Caco-2 (cell line): ENCODE results near the gene CBX4. TPM values are rescaled to one million over a fixed set of nuclear protein-coding genes. Genes with fewer than 3 reads are reported as not detected.

Experiments
- BruUV-seq: library from RNA; stranded (reverse); fragments of 400-500 nt; replicated peaks from 2 replicates; lab custom pipeline; 2021; lab: Mats Ljungman, UMichigan
- CTCF ChIA-PET: fragments of 300-600 bp; sonication (Branson Sonifier 250); formaldehyde crosslinking; loops from one replicate; lab custom pipeline; 2022; ENCODE audit warnings: antibody characterized with exemption; lab: Charles Lee
- POLR2A ChIA-PET: fragments of 300-600 bp; sonication (Branson Sonifier 250); formaldehyde crosslinking; loops from one replicate; lab custom pipeline; 2022; ENCODE audit warnings: antibody characterized with exemption; lab: Charles Lee
- DNase-seq, 2 experiments: peaks; one replicate each; pipeline versions ENCODE4 v3.0.0 to v3.0.0-alpha.2; 2020 to 2022
- H3K27me3 ChIP-seq: replicated peaks from 2 replicates; pipeline ENCODE4 v1.6.0; 2011; ENCODE audit warnings: low read length; ENCODE audit not compliant: control insufficient read depth, insufficient read depth
- H3K36me3 ChIP-seq: 2 replicates; pipeline ENCODE4 v1.5.1; 2011; ENCODE audit warnings: low read length; ENCODE audit not compliant: control insufficient read depth, insufficient read depth
- H3K4me1 ChIP-seq: fragments of 250-450 bp; sonication (Bioruptor Pico); 2 replicates; pipeline ENCODE4 v1.5.1; 2020; ENCODE audit warnings: mild to moderate bottlenecking
- H3K4me3 ChIP-seq: 2 replicates; pipeline ENCODE4 v1.5.1; 2011; ENCODE audit warnings: low read depth, mild to moderate bottlenecking, control low read depth, low read length
- H3K9me3 ChIP-seq: fragments of 250-450 bp; sonication (Bioruptor Pico); 2 replicates; pipeline ENCODE4 v1.5.1; 2020; ENCODE audit warnings: mild to moderate bottlenecking, moderate library complexity
- H3K27ac Mint-ChIP-seq: one replicate; pipeline ENCODE4 v1.8.0; 2022; ENCODE audit warnings: mixed read lengths; ENCODE audit not compliant: unreplicated experiment
- H3K27me3 Mint-ChIP-seq: one replicate; pipeline ENCODE4 v1.8.0; 2022; ENCODE audit warnings: mixed read lengths; ENCODE audit not compliant: insufficient read depth, unreplicated experiment
- H3K36me3 Mint-ChIP-seq: one replicate; pipeline ENCODE4 v1.8.0; 2022; ENCODE audit warnings: mild to moderate bottlenecking, mixed read lengths; ENCODE audit not compliant: insufficient read depth, unreplicated experiment
- H3K4me1 Mint-ChIP-seq: one replicate; pipeline ENCODE4 v1.8.0; 2022; ENCODE audit warnings: low read depth, mixed read lengths; ENCODE audit not compliant: unreplicated experiment
- H3K4me3 Mint-ChIP-seq: one replicate; pipeline ENCODE4 v1.8.0; 2022; ENCODE audit warnings: mild to moderate bottlenecking, moderate library complexity, mixed read lengths; ENCODE audit not compliant: unreplicated experiment
- H3K9me3 Mint-ChIP-seq: one replicate; pipeline ENCODE4 v1.8.0; 2022; ENCODE audit warnings: mixed read lengths; ENCODE audit not compliant: unreplicated experiment
- CTCF ChIP-seq, 2 experiments: fragments of 200-600 bp in 1 of 2; IDR thresholded peaks; 1 replicate in 1 of 2; 2 replicates in 1 of 2; pipeline versions ENCODE4 v1.5.1 to v1.8.0; 2011 to 2022; ENCODE audit warnings: antibody characterized with exemption in 1 of 2, control low read depth in 1 of 2, inconsistent platforms in 1 of 2, low read depth in 1 of 2, low read length in 1 of 2, mild to moderate bottlenecking in 1 of 2, moderate library complexity in 1 of 2; ENCODE audit not compliant: insufficient read depth in 1 of 2, severe bottlenecking in 1 of 2, unreplicated experiment in 1 of 2
- intact Hi-C: fragments of 100-400 bp; cut with micrococcal nuclease; formaldehyde crosslinking; loops from one replicate; pipeline ENCODE4 v1.10.0; 2022; ENCODE audit not compliant: unreplicated experiment
- total RNA-seq: library from RNA; stranded (reverse); gene quantifications from 2 replicates; pipeline ENCODE4 v1.2.3, GENCODE V29; 2022

The CBX4 gene
- total RNA-seq, 1 experiment from 2014 or later, result 114 TPM

GRCh38 chr17:79819534-79820276 is 19.5 kb downstream of the CBX4 start:
- POLR2A ChIA-PET, result interaction anchor here (1.2 to 2.2 kb wide), 2 partner anchors 16 to 19 kb away, joined by 3 to 12 read pairs; partner anchors contain the start of gene CBX4
- Histone ChIP-seq H3K27me3 (no peaks in the 10 kb centered on the region), H3K4me3 (no peak overlapping the region), H3K4me1 (peaks cover 11% of the 10 kb centered on the region; the same call in 1 of the 2 replicates), H3K36me3 (no peaks in the 10 kb centered on the region), H3K9me3 (no peaks in the 10 kb centered on the region)
- CTCF ChIA-PET, result interaction anchor here (0.7 to 1.5 kb wide), 2 partner anchors 9 to 19 kb away, joined by 3 to 4 read pairs; partner anchors contain the start of gene CBX4
- peaks cover 6% of the 10 kb centered on the region for H3K36me3 Mint-ChIP-seq
- H3K4me3 Mint-ChIP-seq, result no peak overlapping the region
- no peaks in the 10 kb centered on the region for H3K27me3 Mint-ChIP-seq
- no TSS peak for BruUV-seq
- TF ChIP-seq CTCF (IDR thresholded peaks at IDR 0.05; ENCODE audit: insufficient read depth in 1 of 2, low read depth in 1 of 2, low read length in 1 of 2, severe bottlenecking in 1 of 2, unreplicated experiment in 1 of 2), result no peak
- H3K27ac Mint-ChIP-seq, result no peak overlapping the region
- H3K9me3 Mint-ChIP-seq, result peaks cover 8% of the 10 kb centered on the region
- intact Hi-C loops, result no loop called here
- H3K4me1 Mint-ChIP-seq, result no peaks in the 10 kb centered on the region
- DNase-seq, result no peak

- no peaks in the 10 kb centered on the region for H3K27me3 Mint-ChIP-seq
- H3K9me3 Mint-ChIP-seq, result peaks cover 2% of the 10 kb centered on the region
- Histone ChIP-seq H3K36me3 (no peaks in the 10 kb centered on the region), H3K27me3 (no peaks in the 10 kb centered on the region), H3K4me1 (peaks cover 16% of the 10 kb centered on the region), H3K9me3 (no peaks in the 10 kb centered on the region), H3K4me3 (no peak overlapping the region)
- POLR2A ChIA-PET, result interaction anchor here (1.2 to 2.2 kb wide), 2 partner anchors 17 to 20 kb away, joined by 3 to 12 read pairs; partner anchors contain the start of gene CBX4
- no peaks in the 10 kb centered on the region for H3K36me3 Mint-ChIP-seq
- no peak for DNase-seq
- no peak for TF ChIP-seq CTCF (IDR thresholded peaks at IDR 0.05; ENCODE audit: insufficient read depth in 1 of 2, low read depth in 1 of 2, low read length in 1 of 2, severe bottlenecking in 1 of 2, unreplicated experiment in 1 of 2)
- H3K4me1 Mint-ChIP-seq, result no peaks in the 10 kb centered on the region
- no peak overlapping the region for H3K4me3 Mint-ChIP-seq
- intact Hi-C loops, result no loop called here
- no peak overlapping the region for H3K27ac Mint-ChIP-seq
- CTCF ChIA-PET, result interaction anchor here (1.5 kb wide), 1 partner anchor 8 kb away, joined by 4 read pairs; no protein-coding TSS in a partner anchor
- BruUV-seq, result no TSS peak
These were observed 20.2 kb downstream of the CBX4 start for GRCh38 chr17:79819085-79819484.

- H3K9me3 Mint-ChIP-seq, result no peaks in the 10 kb centered on the region
- H3K27me3 ChIP-seq, result no peaks in the 10 kb centered on the region
- ChIA-PET CTCF (interaction anchor here (1.0 to 1.5 kb wide), 3 partner anchors 7 to 23 kb away, joined by 3 to 4 read pairs (median 4); no protein-coding TSS in a partner anchor), POLR2A (interaction anchor here (0.6 to 2.2 kb wide), 2 partner anchors 21 to 22 kb away, joined by 3 to 12 read pairs; partner anchors contain the start of gene CBX4)
- H3K9me3 ChIP-seq, result no peaks in the 10 kb centered on the region
- no peak for DNase-seq
- no peak overlapping the region for H3K27ac Mint-ChIP-seq
- no peak overlapping the region for H3K4me3 ChIP-seq
- no TSS peak for BruUV-seq
- no peak overlapping the region for H3K4me3 Mint-ChIP-seq
- no peaks in the 10 kb centered on the region for H3K4me1 Mint-ChIP-seq
- peaks cover 20% of the 10 kb centered on the region for H3K4me1 ChIP-seq
- no peaks in the 10 kb centered on the region for H3K27me3 Mint-ChIP-seq
- TF ChIP-seq CTCF (IDR thresholded peaks at IDR 0.05; ENCODE audit: insufficient read depth in 1 of 2, low read depth in 1 of 2, low read length in 1 of 2, severe bottlenecking in 1 of 2, unreplicated experiment in 1 of 2), result no peak
- intact Hi-C loops, result no loop called here
- no peaks in the 10 kb centered on the region for H3K36me3 ChIP-seq
- H3K36me3 Mint-ChIP-seq, result no peaks in the 10 kb centered on the region
These were observed 21.0 kb downstream of the CBX4 start for GRCh38 chr17:79818026-79818758.
